GM19438 (cell line): ENCODE results near the gene GLIS2.

Source experiments
- ATAC-seq: cut with Tn5 transposase; IDR thresholded peaks from one replicate; pipeline ENCODE4 v1.9.1; 2021; ENCODE audit warnings: low read depth; ENCODE audit not compliant: unreplicated experiment

GLIS2 gene

GRCh38 chr16:4315186-4316107, at the start of gene GLIS2:
Gene GLIS2, plus strand, starts transcription at chr16:4316067. Its CDS starts 16,214 bp downstream, at chr16:4332281.
- no peak for ATAC-seq

DNA sequence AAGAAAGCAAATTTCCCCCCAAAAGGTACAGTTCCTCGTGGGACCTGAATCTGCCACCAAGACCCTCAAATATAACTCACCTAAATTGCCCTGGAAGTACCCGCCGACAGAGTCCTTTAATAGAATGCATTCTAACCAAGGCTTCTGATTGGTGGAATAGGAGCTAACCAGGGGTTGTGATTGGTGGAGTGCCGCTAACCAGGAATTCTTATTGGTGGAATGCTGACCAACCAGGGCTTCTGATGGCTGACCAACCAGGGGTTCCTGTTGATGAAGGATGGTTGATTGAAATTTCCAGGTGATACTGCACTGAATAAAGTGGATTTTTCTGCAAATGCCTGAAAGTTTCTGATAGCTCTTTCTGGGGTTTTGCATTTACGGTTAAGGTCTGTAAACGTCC, 49.5 kb upstream of the GLIS2 start:
- no peak for ATAC-seq

DNA sequence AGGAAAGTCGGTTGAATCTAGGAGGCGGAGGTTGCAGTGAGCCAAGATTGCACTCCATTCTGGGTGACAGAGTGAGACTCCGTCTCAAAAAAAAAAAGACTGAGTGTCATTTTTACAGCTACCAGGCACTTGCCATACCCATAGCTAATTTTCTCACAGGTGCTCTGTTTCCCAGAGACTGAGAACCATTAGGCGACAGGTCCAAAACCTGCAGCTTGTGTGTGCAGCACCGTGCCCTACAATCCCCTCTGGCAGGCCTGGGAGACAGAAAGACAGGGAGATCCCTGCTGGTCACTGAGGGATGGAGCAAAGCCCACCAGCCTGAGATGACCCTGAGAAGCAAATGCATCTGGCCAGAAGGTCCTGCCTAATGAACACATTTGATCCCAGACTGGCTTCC, 45.8 kb upstream of the GLIS2 start:
- ATAC-seq = no peak

- no peak for ATAC-seq
These were observed 45.3 kb upstream of the GLIS2 start for GRCh38 chr16:4270595-4270994.

DNA sequence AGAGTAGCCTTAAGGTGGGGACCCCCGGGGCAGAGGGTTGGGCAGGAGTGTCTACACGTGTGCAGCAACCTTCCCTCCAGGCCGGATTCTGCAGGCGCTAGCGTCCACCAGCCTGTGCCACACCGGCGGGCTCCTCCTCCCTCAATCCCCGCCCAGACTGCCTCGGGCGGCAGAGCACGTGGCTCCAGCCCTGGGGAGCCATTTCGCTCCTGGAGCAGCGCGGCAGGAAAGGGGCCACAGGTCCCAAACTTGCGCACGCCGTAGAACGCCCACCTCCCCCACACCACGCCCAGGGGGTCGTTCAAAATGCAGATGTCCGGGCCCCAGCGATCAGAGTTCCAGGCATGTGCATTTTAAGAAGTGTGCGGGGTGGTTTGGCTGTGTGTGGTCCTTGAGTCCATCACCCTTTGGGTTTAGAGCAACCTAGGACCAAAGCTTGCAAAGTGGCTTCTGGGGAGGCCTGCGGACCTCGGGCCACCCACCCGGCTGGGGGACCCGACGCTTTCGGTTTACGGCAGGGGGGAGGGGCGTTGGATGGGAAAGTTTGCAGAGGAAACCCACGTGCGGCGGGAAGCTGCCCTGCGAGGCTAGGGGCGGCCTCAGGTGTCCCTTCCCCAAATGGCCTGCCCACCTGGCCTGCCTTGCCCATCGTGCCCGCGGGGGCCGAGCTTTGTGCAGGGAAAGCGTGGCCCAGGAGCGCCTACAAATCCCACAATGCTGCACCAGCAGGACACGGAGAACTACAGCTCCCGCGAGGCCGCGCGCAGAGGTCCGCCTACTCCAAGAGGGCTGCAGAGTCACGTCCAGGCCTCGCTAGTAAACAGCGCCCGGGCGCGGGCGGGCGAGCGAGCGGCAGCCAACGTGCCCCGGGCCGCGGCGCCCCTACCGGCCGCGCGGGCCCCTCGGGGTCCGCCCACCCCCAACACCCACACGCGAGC, 44.4 kb upstream of the GLIS2 start:
- ATAC-seq = peak; percentile 56

DNA sequence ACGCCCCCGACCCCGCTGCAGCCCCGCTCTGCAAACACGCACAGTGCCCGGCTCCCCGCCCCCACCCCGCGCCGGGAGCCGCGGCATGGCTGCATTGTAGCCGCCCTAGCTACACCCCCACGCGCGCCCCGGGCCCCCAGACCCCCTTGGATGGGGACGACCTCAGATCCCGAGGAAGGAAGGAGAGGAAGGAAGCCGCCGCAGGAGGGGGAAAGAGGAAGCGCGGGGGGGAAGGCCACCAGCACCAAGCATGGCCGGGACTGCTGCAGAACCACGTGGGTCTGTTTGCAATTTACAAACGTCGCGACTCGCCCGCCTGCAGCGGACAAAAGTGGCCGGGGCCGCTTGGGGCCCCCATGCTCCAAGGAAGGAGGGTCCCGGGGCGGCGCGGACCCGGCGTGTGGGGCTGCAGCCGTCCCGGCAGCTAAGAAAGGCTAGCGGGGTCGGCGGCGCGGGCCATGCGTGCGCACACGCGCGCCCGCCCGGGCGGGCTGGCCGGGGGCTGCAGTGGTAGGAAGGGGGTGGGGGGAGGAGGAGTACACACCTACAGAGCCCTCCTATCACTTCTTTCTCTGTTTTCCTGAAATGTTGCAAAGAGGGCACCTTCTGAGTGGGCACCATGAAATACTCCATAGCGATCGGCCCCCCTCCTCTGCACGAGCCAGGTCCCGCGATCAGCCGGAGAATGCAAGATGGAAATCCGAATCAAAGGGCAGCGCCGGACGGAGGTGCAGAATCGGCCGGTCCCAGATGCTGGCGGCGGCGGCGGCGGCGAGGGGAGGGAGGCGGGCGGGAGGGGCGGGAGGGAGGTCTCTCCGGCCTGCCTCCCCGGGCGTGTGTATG, 43.5 kb upstream of the GLIS2 start:
- peak; percentile 6 for ATAC-seq

DNA sequence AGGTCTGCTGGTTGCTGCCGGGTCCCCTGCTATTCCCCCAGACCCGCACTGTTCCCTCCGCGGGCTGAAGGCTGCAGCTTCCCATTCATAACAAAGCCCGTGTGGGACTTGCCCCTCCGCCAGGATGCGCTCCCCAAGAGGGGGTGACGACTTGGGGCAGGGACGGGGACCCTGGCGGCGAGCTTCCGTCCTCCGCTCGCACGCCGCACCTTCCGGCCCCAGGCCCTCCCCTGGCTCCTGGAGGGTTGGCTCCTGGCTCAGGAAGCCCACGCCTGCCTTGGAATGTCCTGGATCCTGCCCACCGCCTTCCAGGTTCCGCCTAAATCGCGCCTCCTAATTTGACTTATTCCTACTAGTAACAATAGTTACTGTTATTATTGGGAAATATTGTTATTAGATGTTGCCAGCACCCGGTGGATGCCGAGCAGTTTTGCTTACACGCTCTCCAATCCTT, 42.0 kb upstream of the GLIS2 start:
- ATAC-seq = peak; percentile 21

DNA sequence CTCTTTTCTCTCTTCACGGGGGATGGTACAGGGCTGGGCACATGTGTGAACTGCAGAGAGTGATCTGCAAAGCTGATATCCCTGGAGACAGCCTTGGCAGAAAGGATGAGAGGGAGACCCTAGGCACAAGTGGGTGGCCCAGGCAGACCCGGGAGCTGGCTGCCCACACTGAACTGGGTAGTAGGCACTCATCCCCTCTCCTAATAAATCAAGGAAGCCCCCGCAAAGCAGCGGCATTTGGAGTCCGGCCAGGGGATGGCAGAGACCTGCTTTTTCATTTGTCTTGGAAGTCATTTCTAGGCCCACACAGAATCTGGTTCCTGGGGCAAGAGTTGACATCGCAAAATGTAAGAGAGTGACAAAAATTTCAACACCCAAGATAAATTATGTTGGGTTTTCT, 40.0 kb upstream of the GLIS2 start:
- ATAC-seq = no peak

GRCh38 chr16:4277987-4278513, 37.8 kb upstream of the GLIS2 start:
- ATAC-seq = no peak

GRCh38 chr16:4280625-4281024, 35.2 kb upstream of the GLIS2 start:
- ATAC-seq = no peak

DNA sequence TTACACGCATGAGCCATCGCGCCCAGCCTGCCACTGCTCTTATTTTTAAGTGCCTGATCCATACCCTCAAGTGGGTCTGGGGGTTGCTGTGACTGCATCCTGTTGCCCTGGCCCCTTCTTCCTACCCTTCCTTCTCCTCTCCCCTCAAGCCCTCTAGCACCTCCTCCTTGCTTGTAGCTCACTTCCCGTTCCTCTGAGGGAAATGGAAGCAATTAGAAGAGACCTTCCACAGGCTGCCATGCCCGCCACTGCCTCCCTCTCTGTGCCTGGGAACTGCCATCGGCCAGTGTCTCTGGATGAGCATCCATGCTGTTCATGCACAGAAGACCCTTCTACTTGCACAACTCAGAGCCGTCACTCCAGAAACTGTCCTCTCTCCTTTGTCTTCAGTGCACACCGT, 32.4 kb upstream of the GLIS2 start:
- no peak for ATAC-seq

- no peak for ATAC-seq
These were observed 31.9 kb upstream of the GLIS2 start for GRCh38 chr16:4283939-4284338.

GRCh38 chr16:4285167-4285566, 30.7 kb upstream of the GLIS2 start:
- no peak for ATAC-seq

DNA sequence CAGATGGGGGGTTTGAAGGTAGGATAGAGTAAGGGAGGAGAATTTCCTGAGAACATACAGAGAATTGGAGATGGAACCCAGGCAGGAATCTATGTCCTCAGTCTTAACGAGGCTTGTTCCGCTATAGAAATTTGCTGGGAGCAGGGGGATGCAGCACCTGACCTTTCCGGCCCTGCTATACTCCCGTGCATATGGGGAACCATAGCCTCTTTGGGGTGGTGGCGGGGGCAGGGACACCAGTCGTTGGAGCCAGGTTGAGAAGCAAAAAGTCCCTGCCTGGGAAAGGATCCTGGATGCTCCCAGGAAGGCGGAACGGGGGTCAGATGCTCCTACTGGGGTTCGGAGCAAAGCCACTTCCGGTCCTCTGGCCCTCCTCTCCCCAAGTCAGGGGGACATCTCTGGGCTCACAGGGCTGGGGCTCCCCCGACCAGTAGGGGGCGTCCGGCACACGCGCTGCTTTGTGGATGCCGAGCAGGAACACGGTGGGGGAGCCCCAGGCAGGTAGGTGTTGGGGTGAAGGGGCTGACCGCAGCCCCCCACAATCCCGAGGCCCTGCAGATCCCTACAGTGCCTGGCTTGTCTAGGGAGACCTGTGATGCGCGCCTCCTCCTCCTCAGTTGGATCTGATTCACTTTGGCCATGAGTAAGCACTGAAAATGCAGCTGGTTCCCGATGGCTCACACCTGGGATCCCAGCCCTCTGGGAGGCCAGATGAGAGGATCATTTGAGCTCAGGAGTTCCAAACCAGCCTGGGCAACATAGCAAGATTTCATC, 27.5 kb upstream of the GLIS2 start:
- ATAC-seq = peak; percentile 95

- no peak for ATAC-seq
These were observed 25.5 kb upstream of the GLIS2 start for GRCh38 chr16:4290236-4290830.

DNA sequence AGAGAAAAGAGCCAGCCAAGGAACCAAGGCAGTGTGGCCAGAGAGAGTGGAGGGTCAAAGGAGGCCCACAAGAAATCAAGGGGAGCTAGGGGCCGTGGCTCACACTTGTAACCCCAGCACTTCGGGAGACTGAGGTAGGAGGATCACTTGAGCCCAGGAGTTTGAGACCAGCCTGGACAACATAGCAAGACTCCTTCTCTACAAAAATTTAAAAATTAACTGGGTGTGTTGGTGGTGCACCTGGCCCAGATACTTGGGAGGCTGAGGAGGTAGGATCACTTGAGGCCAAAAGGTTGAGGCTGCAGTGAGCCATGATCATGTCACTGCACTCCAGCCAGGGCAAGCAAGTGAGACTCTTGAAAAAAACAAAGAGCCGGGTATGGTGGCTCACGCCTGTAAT, 24.2 kb upstream of the GLIS2 start:
- no peak for ATAC-seq

DNA sequence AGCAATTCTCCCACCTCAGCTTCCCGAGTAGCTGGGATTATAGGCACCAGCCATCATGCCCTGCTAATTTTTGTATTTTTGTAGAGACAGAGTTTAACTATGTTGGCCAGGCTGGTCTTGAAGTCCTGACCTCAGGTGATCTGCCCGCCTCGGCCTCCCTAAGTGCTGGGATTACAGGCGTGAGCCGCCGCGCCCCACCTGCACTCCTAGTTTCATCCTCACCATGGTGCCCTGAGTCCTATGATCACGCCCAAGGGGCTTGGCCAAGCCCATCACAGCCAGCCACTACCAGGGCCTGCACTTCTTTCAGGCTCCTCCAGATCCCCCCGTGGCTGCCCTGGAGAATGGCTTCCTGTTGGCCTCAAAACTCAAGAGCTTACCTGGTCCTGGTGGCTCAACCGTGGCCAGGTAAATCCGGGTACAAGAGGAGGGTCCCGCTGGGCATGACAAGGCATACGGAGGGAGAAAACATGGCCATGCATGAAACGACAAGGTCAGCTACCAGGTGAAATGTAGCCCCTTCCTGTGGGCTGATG, 22.6 kb upstream of the GLIS2 start:
- ATAC-seq = no peak

DNA sequence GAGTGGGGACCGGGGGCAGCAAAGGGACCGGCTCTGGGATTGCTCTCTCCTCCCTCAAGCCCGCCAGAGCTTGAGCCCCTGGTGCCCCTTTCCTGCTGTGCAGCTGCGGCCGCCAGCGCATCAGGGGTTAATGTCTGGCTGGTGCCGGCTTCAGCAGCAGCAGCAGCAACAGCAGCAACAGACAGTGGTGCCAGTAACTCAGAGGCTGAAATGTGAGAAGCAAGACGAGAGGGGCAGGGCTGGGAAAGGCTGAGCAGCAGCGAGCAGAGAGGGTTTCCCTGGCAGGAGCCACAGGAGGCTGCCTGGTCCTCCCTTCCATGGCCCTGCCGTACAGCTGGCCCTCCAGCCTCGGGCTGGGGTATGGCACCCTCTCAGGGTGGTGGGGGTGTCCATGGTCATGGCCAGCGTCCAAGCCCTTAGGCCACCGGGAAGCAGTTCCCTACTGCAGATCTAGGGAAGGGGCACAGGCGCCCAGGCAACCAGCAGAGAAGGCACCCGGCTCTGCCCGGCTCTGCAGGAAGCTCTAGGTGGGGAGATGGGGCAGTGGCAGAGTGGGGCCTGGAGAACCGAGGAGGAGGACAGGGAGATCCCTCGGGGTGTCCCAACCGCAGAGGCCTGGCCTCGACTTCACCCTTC, 21.9 kb upstream of the GLIS2 start:
- ATAC-seq = no peak
